ENCODE data around the gene ZNF836.
A peak's percentile ranks its signal among the peaks of the same experiment; 100 is the strongest.
"Not testable (repeated sequence)": the region's sequence is repeated elsewhere in the genome, so short reads cannot be mapped to it uniquely, and the experiment has no call there.

Gene ZNF836

GRCh38 chr19:52171321-52172169, at the start of gene ZNF836:
ZNF836 (minus strand) TSS chr19:52171621; CDS start chr19:52168072, 3,549 bp downstream.
- DNase-seq (ENCODE audit: low spot score): peak; percentile 87

- DNase-seq (ENCODE audit: low spot score): no peak
Measured at GRCh38 chr19:52221031-52221430, 49.6 kb upstream of the ZNF836 start.

GRCh38 chr19:52219611-52220010, 48.2 kb upstream of the ZNF836 start:
- DNase-seq (ENCODE audit: low spot score): no peak

- no peak for DNase-seq (ENCODE audit: low spot score)
Measured at GRCh38 chr19:52217576-52217975, 46.2 kb upstream of the ZNF836 start.

GRCh38 chr19:52216401-52216800, 45.0 kb upstream of the ZNF836 start:
- no peak for DNase-seq (ENCODE audit: low spot score)

- DNase-seq (ENCODE audit: low spot score): no peak
Measured at GRCh38 chr19:52214241-52214640, 42.8 kb upstream of the ZNF836 start.

- no peak for DNase-seq (ENCODE audit: low spot score)
Measured at GRCh38 chr19:52212572-52213255, 41.3 kb upstream of the ZNF836 start.

GRCh38 chr19:52211926-52212571, 40.6 kb upstream of the ZNF836 start:
- DNase-seq (ENCODE audit: low spot score): no peak

- DNase-seq (ENCODE audit: low spot score): no peak
Measured at GRCh38 chr19:52211203-52211602, 39.8 kb upstream of the ZNF836 start.

- DNase-seq (ENCODE audit: low spot score): no peak
Measured at GRCh38 chr19:52206481-52206880, 35.1 kb upstream of the ZNF836 start.

GRCh38 chr19:52200755-52201391, 29.5 kb upstream of the ZNF836 start:
- not testable (repeated sequence) for DNase-seq (ENCODE audit: low spot score)

GRCh38 chr19:52200044-52200443, 28.6 kb upstream of the ZNF836 start:
- peak; percentile 72 for DNase-seq (ENCODE audit: low spot score)

- DNase-seq (ENCODE audit: low spot score): no peak
Measured at GRCh38 chr19:52198678-52199077, 27.3 kb upstream of the ZNF836 start.

- DNase-seq (ENCODE audit: low spot score): no peak
Measured at GRCh38 chr19:52197964-52198363, 26.5 kb upstream of the ZNF836 start.

- DNase-seq (ENCODE audit: low spot score): peak; percentile 35
Measured at GRCh38 chr19:52196256-52196967, 25.0 kb upstream of the ZNF836 start.

- DNase-seq (ENCODE audit: low spot score): no peak
Measured at GRCh38 chr19:52191951-52192350, 20.5 kb upstream of the ZNF836 start.

- no peak for DNase-seq (ENCODE audit: low spot score)
Measured at GRCh38 chr19:52191389-52191788, 20.0 kb upstream of the ZNF836 start.

- DNase-seq (ENCODE audit: low spot score): peak; percentile 7
Measured at GRCh38 chr19:52190487-52191293, 19.3 kb upstream of the ZNF836 start.

GRCh38 chr19:52189735-52190486, 18.5 kb upstream of the ZNF836 start, which contains the start of gene PPP2R1A:
PPP2R1A (plus strand) TSS chr19:52190052; CDS start chr19:52190097, 45 bp downstream.
- DNase-seq (ENCODE audit: low spot score): peak; percentile 98
